ENCODE measurements around the gene ETV3. TPM values are rescaled to one million over a fixed set of nuclear protein-coding genes. Genes with fewer than 3 reads are reported as not detected.

ETV3 gene
- total and polyA plus RNA-seq, 8 donors, result 3.8 to 30.8 (median 11.5) TPM

DNA sequence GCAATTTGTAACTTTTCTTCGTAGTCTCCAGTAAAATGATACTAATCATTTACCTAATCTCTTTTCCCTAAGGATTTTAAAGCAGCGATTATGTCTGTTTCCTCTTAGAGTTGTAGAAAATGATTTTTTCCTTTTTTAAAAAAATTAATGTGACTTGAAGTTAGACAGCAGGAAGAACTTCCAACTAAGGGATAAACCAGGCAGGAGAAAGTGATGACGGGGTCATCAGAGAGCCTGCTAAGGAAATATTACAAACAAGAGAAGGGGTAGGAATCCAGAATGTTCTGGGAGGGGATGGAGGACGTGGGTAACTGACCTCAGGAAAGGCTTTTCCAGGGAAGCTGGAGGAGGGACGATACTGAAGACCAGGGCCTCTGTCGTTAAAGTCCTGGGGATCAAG is 29.7 kb downstream of the ETV3 start:
- intact Hi-C loops (cut with DNase I; ENCODE audit: low total_unique reads), result no loop called here
- no peak for DNase-seq
- no peak overlapping the region for H3K27ac ChIP-seq
- H3K9me3 ChIP-seq, result no peaks in the 10 kb centered on the region
- H3K27me3 ChIP-seq, result peaks cover 0 to 87% (median 16%) of the 10 kb centered on the region in 3 donors
- H3K36me3 ChIP-seq, result no peaks in the 10 kb centered on the region
- H3K4me1 ChIP-seq, result peaks cover 0 to 4% (median 0%) of the 10 kb centered on the region in 4 donors
- WGBS, 5 donors, result 65 to 78% (median 68%) methylated on average over 6 of the region's 6 CpGs
- H3K4me3 ChIP-seq, result no peak overlapping the region
- no peak for TF ChIP-seq POLR2AphosphoS5 (IDR thresholded peaks at IDR 0.05)
- TF ChIP-seq, protein P1, sequence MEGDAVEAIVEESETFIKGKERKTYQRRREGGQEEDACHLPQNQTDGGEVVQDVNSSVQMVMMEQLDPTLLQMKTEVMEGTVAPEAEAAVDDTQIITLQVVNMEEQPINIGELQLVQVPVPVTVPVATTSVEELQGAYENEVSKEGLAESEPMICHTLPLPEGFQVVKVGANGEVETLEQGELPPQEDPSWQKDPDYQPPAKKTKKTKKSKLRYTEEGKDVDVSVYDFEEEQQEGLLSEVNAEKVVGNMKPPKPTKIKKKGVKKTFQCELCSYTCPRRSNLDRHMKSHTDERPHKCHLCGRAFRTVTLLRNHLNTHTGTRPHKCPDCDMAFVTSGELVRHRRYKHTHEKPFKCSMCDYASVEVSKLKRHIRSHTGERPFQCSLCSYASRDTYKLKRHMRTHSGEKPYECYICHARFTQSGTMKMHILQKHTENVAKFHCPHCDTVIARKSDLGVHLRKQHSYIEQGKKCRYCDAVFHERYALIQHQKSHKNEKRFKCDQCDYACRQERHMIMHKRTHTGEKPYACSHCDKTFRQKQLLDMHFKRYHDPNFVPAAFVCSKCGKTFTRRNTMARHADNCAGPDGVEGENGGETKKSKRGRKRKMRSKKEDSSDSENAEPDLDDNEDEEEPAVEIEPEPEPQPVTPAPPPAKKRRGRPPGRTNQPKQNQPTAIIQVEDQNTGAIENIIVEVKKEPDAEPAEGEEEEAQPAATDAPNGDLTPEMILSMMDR (IDR thresholded peaks at IDR 0.05), result no peak
- no peak for TF ChIP-seq POLR2A (IDR thresholded peaks at IDR 0.05)
- TF ChIP-seq EP300 (IDR thresholded peaks at IDR 0.05), result no peak

DNA sequence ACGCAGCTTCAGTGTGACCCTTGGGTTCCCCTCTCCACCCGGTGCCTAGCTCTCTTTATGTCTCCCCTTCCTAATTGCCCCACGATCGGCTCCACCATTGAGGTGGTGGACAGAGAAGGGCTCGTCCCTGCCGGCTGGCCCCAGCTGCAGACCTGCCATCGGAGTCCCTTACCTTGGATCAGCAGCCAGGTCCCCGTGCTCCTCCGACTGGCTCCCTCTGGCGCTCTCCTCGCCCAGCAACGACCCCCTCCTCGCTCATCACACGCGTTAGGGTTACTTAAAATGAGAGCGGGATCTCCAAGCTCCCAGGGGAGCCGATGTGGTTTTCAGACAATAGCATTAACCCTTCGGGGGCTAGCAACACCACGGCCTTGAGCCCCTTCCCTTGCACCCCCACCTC is 30.5 kb downstream of the ETV3 start:
- Histone ChIP-seq H3K36me3 (no peaks in the 10 kb centered on the region), H3K9me3 (no peaks in the 10 kb centered on the region), H3K4me1 (peaks cover 0 to 4% (median 0%) of the 10 kb centered on the region in 4 donors), H3K27me3 (peaks cover 0 to 81% (median 16%) of the 10 kb centered on the region in 3 donors), H3K4me3 (no peak overlapping the region), H3K27ac (no peak overlapping the region)
- intact Hi-C loops (cut with DNase I; ENCODE audit: low total_unique reads), result no loop called here
- 26 to 46% (median 38%) methylated on average over 19 of the region's 19 CpGs for WGBS, 5 donors
- no peak for DNase-seq
- no peak for TF ChIP-seq POLR2AphosphoS5 (IDR thresholded peaks at IDR 0.05)
- no peak for TF ChIP-seq POLR2A (IDR thresholded peaks at IDR 0.05)
- no peak for TF ChIP-seq EP300 (IDR thresholded peaks at IDR 0.05)
- TF ChIP-seq, protein P1 (IDR thresholded peaks at IDR 0.05), result no peak

DNA sequence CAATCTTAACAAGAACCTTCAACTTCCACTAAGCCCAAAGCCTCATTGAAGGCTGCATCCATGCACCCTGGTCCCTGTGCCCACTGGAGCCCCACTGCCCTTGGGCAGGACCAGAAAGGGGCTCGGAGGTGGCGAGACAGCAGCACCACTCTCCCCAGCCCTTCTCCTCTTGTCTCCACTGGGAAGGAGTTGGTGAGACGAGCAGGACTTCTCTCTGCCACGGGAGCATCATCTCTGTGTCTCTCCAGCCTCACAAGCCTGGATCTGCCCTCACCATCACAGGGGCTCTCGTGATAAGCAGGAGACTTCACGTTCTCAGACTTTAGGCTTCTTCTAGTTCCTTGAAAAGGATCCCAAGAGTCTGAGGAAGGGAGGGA is 31.4 kb downstream of the ETV3 start:
- H3K27ac ChIP-seq, result no peak overlapping the region
- H3K27me3 ChIP-seq, result peaks cover 0 to 79% (median 16%) of the 10 kb centered on the region in 3 donors
- peaks cover 0 to 4% (median 0%) of the 10 kb centered on the region in 4 donors for H3K4me1 ChIP-seq
- no peaks in the 10 kb centered on the region for H3K36me3 ChIP-seq
- no peak for DNase-seq
- intact Hi-C loops (cut with DNase I; ENCODE audit: low total_unique reads), result no loop called here
- 51 to 73% (median 72%) methylated on average over 4 to 6 of the region's 6 CpGs for WGBS, 5 donors
- H3K4me3 ChIP-seq, result no peak overlapping the region
- no peaks in the 10 kb centered on the region for H3K9me3 ChIP-seq
- TF ChIP-seq POLR2A (IDR thresholded peaks at IDR 0.05) (no peak), EP300 (IDR thresholded peaks at IDR 0.05) (no peak), POLR2AphosphoS5 (IDR thresholded peaks at IDR 0.05) (no peak)
- TF ChIP-seq, protein P1 (IDR thresholded peaks at IDR 0.05), result no peak

GRCh38 chr1:157105988-157106812 is 32.0 kb downstream of the ETV3 start:
- Histone ChIP-seq H3K27me3 (peaks cover 0 to 73% (median 16%) of the 10 kb centered on the region in 3 donors), H3K4me3 (no peak overlapping the region), H3K36me3 (no peaks in the 10 kb centered on the region), H3K9me3 (no peaks in the 10 kb centered on the region), H3K27ac (no peak overlapping the region), H3K4me1 (peaks cover 0 to 4% (median 0%) of the 10 kb centered on the region in 4 donors)
- TF ChIP-seq EP300 (IDR thresholded peaks at IDR 0.05), result no peak
- DNase-seq, result peak; percentile 41 to 55
- intact Hi-C loops (cut with DNase I; ENCODE audit: low total_unique reads), result no loop called here
- WGBS, 5 donors, result 31 to 55% (median 52%) methylated on average over 6 of the region's 6 CpGs

Measured in stomach (tissue), 9 donors.